Neuronal stem cell (in vitro differentiated cells): ENCODE data around the gene AKT1S1.

ENCODE experiments used
- DNase-seq: peaks from one replicate; pipeline ENCODE4 v3.0.0-alpha.2; 2013; ENCODE audit warnings: low spot score
- H2AFZ ChIP-seq: one replicate; pipeline ENCODE4 v1.6.1; 2013; ENCODE audit warnings: mild to moderate bottlenecking, low read length, inconsistent platforms
- H2AK5ac ChIP-seq: 2 replicates; pipeline ENCODE4 v1.6.1; 2013; ENCODE audit warnings: low read depth, mild to moderate bottlenecking, inconsistent platforms, low read length, moderate library complexity, mixed read lengths
- H2BK120ac ChIP-seq: 2 replicates; pipeline ENCODE4 v1.6.1; 2013; ENCODE audit warnings: low read depth, mild to moderate bottlenecking, inconsistent platforms, low read length, moderate library complexity, mixed read lengths
- H2BK12ac ChIP-seq: one replicate; pipeline ENCODE4 v1.6.1; 2013; ENCODE audit warnings: low read length, inconsistent platforms
- H2BK15ac ChIP-seq: 2 replicates; pipeline ENCODE4 v1.6.1; 2013; ENCODE audit warnings: mild to moderate bottlenecking, low read length, inconsistent platforms, mixed read lengths
- H2BK5ac ChIP-seq: one replicate; pipeline ENCODE4 v1.6.1; 2013; ENCODE audit warnings: inconsistent platforms, mild to moderate bottlenecking, low read length, moderate library complexity
- H3K14ac ChIP-seq: one replicate; pipeline ENCODE4 v1.6.1; 2013; ENCODE audit warnings: low read length, inconsistent platforms
- H3K18ac ChIP-seq: 2 replicates; pipeline ENCODE4 v1.6.1; 2013; ENCODE audit warnings: low read length, inconsistent platforms
- H3K23ac ChIP-seq: 2 replicates; pipeline ENCODE4 v1.6.1; 2013; ENCODE audit warnings: low read depth, mild to moderate bottlenecking, mixed read lengths, low read length, inconsistent platforms; ENCODE audit not compliant: poor library complexity
- H3K27ac ChIP-seq: replicated peaks from 3 replicates; pipeline ENCODE4 v1.5.1; 2013; ENCODE audit warnings: low read length, inconsistent platforms
- H3K27me3 ChIP-seq, 3 experiments: 2 replicates each; pipeline ENCODE4 v1.6.1; 2013; ENCODE audit warnings: low read length in 3 of 3, mild to moderate bottlenecking in 2 of 3, inconsistent platforms in 1 of 3, low read depth in 1 of 3, mixed read lengths in 1 of 3, moderate library complexity in 1 of 3; ENCODE audit not compliant: control insufficient read depth in 3 of 3, insufficient read depth in 3 of 3
- H3K36me3 ChIP-seq, 2 donors: replicated peaks in 1 of 2; 2 replicates each; pipeline ENCODE4 v1.6.1; 2013; ENCODE audit warnings: low read length in 2 of 2; ENCODE audit not compliant: control insufficient read depth in 2 of 2, insufficient read depth in 2 of 2
- H3K4ac ChIP-seq: 2 replicates; pipeline ENCODE4 v1.6.1; 2013; ENCODE audit warnings: inconsistent platforms, mild to moderate bottlenecking, low read length, moderate library complexity
- H3K4me1 ChIP-seq, 2 donors: 1 replicate in 1 of 2; 2 replicates in 1 of 2; pipeline ENCODE4 v1.6.1; 2013; ENCODE audit warnings: low read length in 2 of 2, low read depth in 1 of 2; ENCODE audit not compliant: control insufficient read depth in 2 of 2, insufficient read depth in 1 of 2
- H3K4me2 ChIP-seq: one replicate; pipeline ENCODE4 v1.6.1; 2013; ENCODE audit warnings: mild to moderate bottlenecking, low read length, inconsistent platforms; ENCODE audit not compliant: insufficient read depth, poor library complexity, severe bottlenecking
- H3K4me3 ChIP-seq, 2 donors: 2 replicates each; pipeline ENCODE4 v1.5.1; 2013; ENCODE audit warnings: low read length in 2 of 2, mild to moderate bottlenecking in 2 of 2, inconsistent platforms in 1 of 2, moderate library complexity in 1 of 2
- H3K79me1 ChIP-seq: one replicate; pipeline ENCODE4 v1.6.1; 2013; ENCODE audit warnings: low read depth, mild to moderate bottlenecking, inconsistent platforms, low read length, moderate library complexity
- H3K9ac ChIP-seq: one replicate; pipeline ENCODE4 v1.6.1; 2013; ENCODE audit warnings: mild to moderate bottlenecking, low read depth, low read length, inconsistent platforms; ENCODE audit not compliant: poor library complexity
- H3K9me3 ChIP-seq, 2 donors: replicated peaks in 1 of 2; 2 replicates each; pipeline versions ENCODE3 to v1.6.1; 2013; ENCODE audit warnings: low read length in 2 of 2, mild to moderate bottlenecking in 2 of 2, inconsistent platforms in 1 of 2, low read depth in 1 of 2, mixed read lengths in 1 of 2, moderate library complexity in 1 of 2; ENCODE audit not compliant: control insufficient read depth in 2 of 2, insufficient read depth in 1 of 2
- H4K8ac ChIP-seq: one replicate; pipeline ENCODE4 v1.6.1; 2013; ENCODE audit warnings: low read depth, mild to moderate bottlenecking, inconsistent platforms, low read length, moderate library complexity
- H4K91ac ChIP-seq: one replicate; pipeline ENCODE4 v1.6.1; 2013; ENCODE audit warnings: low read length, low read depth, mild to moderate bottlenecking, inconsistent platforms; ENCODE audit not compliant: poor library complexity
- WGBS, 2 donors: extraction: QIAGEN DNeasy Blood & Tissue Kit; methylation state at CpG; one replicate each; pipeline ENCODE4 v1.1.7; 2013; ENCODE audit warnings: missing lambda C conversion rate in 2 of 2, mixed read lengths in 1 of 2; ENCODE audit not compliant: insufficient read length in 2 of 2, insufficient replicate concordance in 1 of 2; ENCODE audit errors: extremely low coverage in 2 of 2; 5-methylcytosine and 5-hydroxymethylcytosine counted together

Gene AKT1S1

GRCh38 chr19:49877879-49878743 is 956 bp upstream of the AKT1S1 start:
- H2BK12ac ChIP-seq, result no peak overlapping the region
- peak overlapping the region; percentile 95 for H3K27ac ChIP-seq
- peak overlapping the region; percentile 66 for H3K14ac ChIP-seq
- peak overlapping the region; percentile 86 to 93 for H3K4me3 ChIP-seq
- peak overlapping the region; percentile 82 for H3K23ac ChIP-seq
- H2BK5ac ChIP-seq, result peak overlapping the region; percentile 42
- peaks cover 10 to 12% of the 10 kb centered on the region in 2 donors for H3K4me1 ChIP-seq
- H4K8ac ChIP-seq, result no peak overlapping the region
- no peaks in the 10 kb centered on the region for H3K27me3 ChIP-seq
- H3K9me3 ChIP-seq, result peaks cover 6 to 10% of the 10 kb centered on the region in 2 donors
- H2AK5ac ChIP-seq, result peak overlapping the region; percentile 47
- peaks cover 41 to 42% of the 10 kb centered on the region in 2 donors for H3K36me3 ChIP-seq
- peak overlapping the region; percentile 81 for H2BK15ac ChIP-seq
- no peak overlapping the region for H3K4ac ChIP-seq
- peak; percentile 95 for DNase-seq
- WGBS, 2 donors, result no CpG with 5 or more reads among the region's 41 CpGs
- H3K79me1 ChIP-seq, result peaks cover 20% of the 10 kb centered on the region
- H3K9ac ChIP-seq, result peak overlapping the region; percentile 97
- peak overlapping the region; percentile 12 for H2BK120ac ChIP-seq
- H4K91ac ChIP-seq, result no peak overlapping the region
- peak overlapping the region; percentile 99 for H3K18ac ChIP-seq
- H2AFZ ChIP-seq, result peak overlapping the region; percentile 93
- peak overlapping the region; percentile 97 for H3K4me2 ChIP-seq

DNA sequence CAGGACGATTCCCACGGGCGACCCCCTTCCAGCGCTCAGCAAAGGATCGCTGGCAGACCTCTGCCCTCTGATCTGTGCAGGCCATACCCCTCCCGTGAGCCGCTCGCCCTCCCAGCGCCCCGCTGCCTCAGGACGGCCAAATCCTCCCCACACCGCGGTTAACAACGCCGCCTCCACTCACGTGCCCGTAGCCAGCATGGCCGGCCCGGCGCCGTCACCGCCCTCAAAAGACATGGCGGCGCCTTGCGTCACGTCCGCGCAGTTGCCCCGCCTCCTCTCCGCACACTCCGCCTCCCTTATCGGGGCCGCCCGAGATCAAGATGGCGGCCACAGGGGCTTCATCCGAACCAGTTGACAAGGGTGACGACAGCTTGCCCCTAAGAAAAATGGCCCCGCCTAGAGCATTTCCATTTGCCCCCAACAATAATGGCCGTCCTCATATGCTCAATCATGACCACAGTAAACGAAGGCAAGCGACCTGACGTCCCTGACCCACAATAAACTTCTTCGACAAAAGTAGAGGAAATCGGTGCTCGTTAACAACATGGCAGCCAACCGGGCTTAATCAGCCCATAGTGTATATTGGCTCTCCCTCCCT is 634 bp downstream of the AKT1S1 start:
- H3K4me3 ChIP-seq, result peak overlapping the region; percentile 86 to 93
- H3K79me1 ChIP-seq, result peaks cover 15% of the 10 kb centered on the region
- H4K8ac ChIP-seq, result no peak overlapping the region
- H2BK15ac ChIP-seq, result peak overlapping the region; percentile 60
- peak overlapping the region; percentile 9 for H2AK5ac ChIP-seq
- peak overlapping the region; percentile 94 for H3K27ac ChIP-seq
- H3K4me1 ChIP-seq, result peaks cover 10 to 12% of the 10 kb centered on the region in 2 donors
- H2AFZ ChIP-seq, result peak overlapping the region; percentile 93
- peak overlapping the region; percentile 38 for H4K91ac ChIP-seq
- DNase-seq, result peak; percentile 98
- WGBS, 2 donors, result no CpG with 5 or more reads among the region's 46 CpGs
- H2BK120ac ChIP-seq, result peak overlapping the region; percentile 52
- H2BK5ac ChIP-seq, result peak overlapping the region; percentile 96
- H2BK12ac ChIP-seq, result no peak overlapping the region
- peak overlapping the region; percentile 92 for H3K14ac ChIP-seq
- no peaks in the 10 kb centered on the region for H3K27me3 ChIP-seq
- peak overlapping the region; percentile 99 for H3K18ac ChIP-seq
- H3K4ac ChIP-seq, result peak overlapping the region; percentile 27
- H3K9me3 ChIP-seq, result no peaks in the 10 kb centered on the region
- peaks cover 25 to 26% of the 10 kb centered on the region in 2 donors for H3K36me3 ChIP-seq
- peak overlapping the region; percentile 98 for H3K23ac ChIP-seq
- H3K9ac ChIP-seq, result peak overlapping the region; percentile 100
- peak overlapping the region; percentile 80 for H3K4me2 ChIP-seq

GRCh38 chr19:49875857-49876421 is 1.2 kb downstream of the AKT1S1 start:
- peak overlapping the region; percentile 27 for H3K4ac ChIP-seq

More at GRCh38 chr19:49875857-49876421, 1.2 kb downstream of the AKT1S1 start:
- peak overlapping the region; percentile 90 for H2AFZ ChIP-seq
- no peak overlapping the region for H2BK12ac ChIP-seq
- peak overlapping the region; percentile 100 for H3K9ac ChIP-seq
- peaks cover 18% of the 10 kb centered on the region for H3K79me1 ChIP-seq
- no CpG with 5 or more reads among the region's 28 CpGs for WGBS, 2 donors
- peak overlapping the region; percentile 98 for H3K23ac ChIP-seq
- H3K18ac ChIP-seq, result peak overlapping the region; percentile 99
- H3K27me3 ChIP-seq, result no peaks in the 10 kb centered on the region
- H3K4me2 ChIP-seq, result peak overlapping the region; percentile 80
- H3K14ac ChIP-seq, result peak overlapping the region; percentile 92
- no peaks in the 10 kb centered on the region for H3K9me3 ChIP-seq
- H3K36me3 ChIP-seq, result peaks cover 19 to 26% of the 10 kb centered on the region in 2 donors
- peak overlapping the region; percentile 60 for H2BK15ac ChIP-seq
- peak overlapping the region; percentile 52 for H2BK120ac ChIP-seq
- peak overlapping the region; percentile 38 for H4K91ac ChIP-seq
- H3K4me3 ChIP-seq, result peak overlapping the region; percentile 86 to 89
- no peak overlapping the region for H4K8ac ChIP-seq
- peak overlapping the region; percentile 94 for H3K27ac ChIP-seq
- peak overlapping the region; percentile 9 for H2AK5ac ChIP-seq
- H2BK5ac ChIP-seq, result peak overlapping the region; percentile 96
- peaks cover 10 to 13% of the 10 kb centered on the region in 2 donors for H3K4me1 ChIP-seq
- DNase-seq, result peak; percentile 59
